Prostate gland (tissue), 2 donors: ENCODE data around the gene NT5M.

Experiments
- CTCF ChIP-seq, 4 experiments: fragments of 200-600 bp in 2 of 4; fragments of 450-650 bp in 2 of 4; sonication (generic) in 2 of 4; IDR thresholded peaks; 1 replicate in 3 of 4; 2 replicates in 1 of 4; pipeline ENCODE4 v1.5.1; 2016 to 2019; ENCODE audit warnings: antibody characterized with exemption in 4 of 4, mild to moderate bottlenecking in 2 of 4, moderate library complexity in 2 of 4
- POLR2A ChIP-seq: fragments of 450-650 bp; IDR thresholded peaks from one replicate; pipeline ENCODE4 v1.6.1; 2016; ENCODE audit warnings: antibody characterized with exemption, mild to moderate bottlenecking
- POLR2AphosphoS5 ChIP-seq: sonication (generic); formaldehyde crosslinking; IDR thresholded peaks from one replicate; pipeline ENCODE4 v1.6.1; 2017; ENCODE audit warnings: antibody characterized with exemption

- TF ChIP-seq CTCF (IDR thresholded peaks at IDR 0.05) (no peak), POLR2AphosphoS5 (peak; percentile 24), POLR2A (no peak)
Measured at GRCh38 chr17:17315142-17315821, 12.1 kb downstream of the NT5M start.
